GM10266 (cell line): Measurements from ENCODE around the gene LENG1.

ENCODE experiments used
- DNase-seq: peaks from one replicate; pipeline ENCODE4 v3.0.0; 2012; ENCODE audit errors: extremely low spot score
- CTCF ChIP-seq: IDR thresholded peaks from 2 replicates; pipeline ENCODE4 v1.5.1; 2012; ENCODE audit warnings: mild to moderate bottlenecking, low read depth; ENCODE audit not compliant: control insufficient read depth, insufficient read depth; ENCODE audit errors: missing control alignments

The LENG1 gene

GRCh38 chr19:54153731-54154326 is 5.7 kb downstream of the LENG1 start:
- no peak for DNase-seq
- TF ChIP-seq CTCF = no peak

- no peak for DNase-seq
- no peak for TF ChIP-seq CTCF
Measured at GRCh38 chr19:54152878-54153524, 6.5 kb downstream of the LENG1 start.

- no peak for TF ChIP-seq CTCF
- DNase-seq = no peak
Measured at GRCh38 chr19:54152267-54152666, 7.3 kb downstream of the LENG1 start.

- TF ChIP-seq CTCF = no peak
- DNase-seq = no peak
Measured at GRCh38 chr19:54151362-54152035, 8.0 kb downstream of the LENG1 start.

GRCh38 chr19:54149021-54149812 is 10.3 kb downstream of the LENG1 start:
- DNase-seq = no peak
- no peak for TF ChIP-seq CTCF

GRCh38 chr19:54148158-54148557 is 11.4 kb downstream of the LENG1 start:
- TF ChIP-seq CTCF = no peak
- DNase-seq = no peak

GRCh38 chr19:54147676-54148075 is 11.8 kb downstream of the LENG1 start:
- DNase-seq = no peak
- TF ChIP-seq CTCF = no peak
